Measurements from ENCODE around the gene NDUFV2.
A peak's percentile ranks its signal among the peaks of the same experiment; 100 is the strongest.

NDUFV2 gene
- 36.8 to 48.8 (median 46.5) reads per million in 3 donors for total RNA-seq

- Histone ChIP-seq H3K9me3 (ENCODE audit: control insufficient read depth, low read length) (no peaks in the 10 kb centered on the region), H3K27ac (ENCODE audit: insufficient read depth, low read length, poor library complexity, severe bottlenecking) (peak within 1 kb of the TSS; percentile 88), H3K4me1 (ENCODE audit: control insufficient read depth, insufficient read depth, low read length, poor library complexity, severe bottlenecking) (peaks cover 4% of the 10 kb centered on the region), H3K4me3 (ENCODE audit: insufficient read depth, low read depth, low read length, poor library complexity, severe bottlenecking) (peak within 1 kb of the TSS; percentile 70), H3K27me3 (replicated peaks; ENCODE audit: control insufficient read depth, insufficient read depth, low read length, poor library complexity, severe bottlenecking) (no peaks in the 10 kb centered on the region), H3K36me3 (ENCODE audit: control insufficient read depth, insufficient read depth, low read length) (no peaks in the 10 kb centered on the region)
- peak; percentile 93 to 95 (median 93) for DNase-seq
Observed at GRCh38 chr18:9102508-9103375, at the start of gene NDUFV2. Gene NDUFV2 (plus strand): TSS chr18:9102699. CDS start chr18:9102744, 45 bp downstream.

GRCh38 chr18:9053814-9054213 is 48.7 kb upstream of the NDUFV2 start:
- DNase-seq, result no peak
- H3K27me3 ChIP-seq (replicated peaks; ENCODE audit: control insufficient read depth, insufficient read depth, low read length, poor library complexity, severe bottlenecking), result no peaks in the 10 kb centered on the region
- no peak overlapping the region for H3K27ac ChIP-seq (ENCODE audit: insufficient read depth, low read length, poor library complexity, severe bottlenecking)
- H3K4me1 ChIP-seq (ENCODE audit: control insufficient read depth, insufficient read depth, low read length, poor library complexity, severe bottlenecking), result no peaks in the 10 kb centered on the region
- H3K9me3 ChIP-seq (ENCODE audit: control insufficient read depth, low read length), result no peaks in the 10 kb centered on the region
- no peak overlapping the region for H3K4me3 ChIP-seq (ENCODE audit: insufficient read depth, low read depth, low read length, poor library complexity, severe bottlenecking)
- no peaks in the 10 kb centered on the region for H3K36me3 ChIP-seq (ENCODE audit: control insufficient read depth, insufficient read depth, low read length)

- no peaks in the 10 kb centered on the region for H3K9me3 ChIP-seq (ENCODE audit: control insufficient read depth, low read length)
- no peaks in the 10 kb centered on the region for H3K36me3 ChIP-seq (ENCODE audit: control insufficient read depth, insufficient read depth, low read length)
- no peak overlapping the region for H3K27ac ChIP-seq (ENCODE audit: insufficient read depth, low read length, poor library complexity, severe bottlenecking)
- H3K4me3 ChIP-seq (ENCODE audit: insufficient read depth, low read depth, low read length, poor library complexity, severe bottlenecking), result no peak overlapping the region
- H3K27me3 ChIP-seq (replicated peaks; ENCODE audit: control insufficient read depth, insufficient read depth, low read length, poor library complexity, severe bottlenecking), result no peaks in the 10 kb centered on the region
- H3K4me1 ChIP-seq (ENCODE audit: control insufficient read depth, insufficient read depth, low read length, poor library complexity, severe bottlenecking), result no peaks in the 10 kb centered on the region
- no peak for DNase-seq
Observed at GRCh38 chr18:9055185-9055584, 47.3 kb upstream of the NDUFV2 start.

GRCh38 chr18:9055626-9056025 is 46.9 kb upstream of the NDUFV2 start:
- H3K9me3 ChIP-seq (ENCODE audit: control insufficient read depth, low read length), result no peaks in the 10 kb centered on the region
- H3K36me3 ChIP-seq (ENCODE audit: control insufficient read depth, insufficient read depth, low read length), result no peaks in the 10 kb centered on the region
- no peak overlapping the region for H3K27ac ChIP-seq (ENCODE audit: insufficient read depth, low read length, poor library complexity, severe bottlenecking)
- no peaks in the 10 kb centered on the region for H3K27me3 ChIP-seq (replicated peaks; ENCODE audit: control insufficient read depth, insufficient read depth, low read length, poor library complexity, severe bottlenecking)
- no peak for DNase-seq
- H3K4me1 ChIP-seq (ENCODE audit: control insufficient read depth, insufficient read depth, low read length, poor library complexity, severe bottlenecking), result no peaks in the 10 kb centered on the region
- H3K4me3 ChIP-seq (ENCODE audit: insufficient read depth, low read depth, low read length, poor library complexity, severe bottlenecking), result no peak overlapping the region

GRCh38 chr18:9057646-9058045 is 44.9 kb upstream of the NDUFV2 start:
- no peak overlapping the region for H3K27ac ChIP-seq (ENCODE audit: insufficient read depth, low read length, poor library complexity, severe bottlenecking)
- no peaks in the 10 kb centered on the region for H3K27me3 ChIP-seq (replicated peaks; ENCODE audit: control insufficient read depth, insufficient read depth, low read length, poor library complexity, severe bottlenecking)
- no peaks in the 10 kb centered on the region for H3K9me3 ChIP-seq (ENCODE audit: control insufficient read depth, low read length)
- H3K36me3 ChIP-seq (ENCODE audit: control insufficient read depth, insufficient read depth, low read length), result no peaks in the 10 kb centered on the region
- H3K4me3 ChIP-seq (ENCODE audit: insufficient read depth, low read depth, low read length, poor library complexity, severe bottlenecking), result no peak overlapping the region
- DNase-seq, result no peak
- no peaks in the 10 kb centered on the region for H3K4me1 ChIP-seq (ENCODE audit: control insufficient read depth, insufficient read depth, low read length, poor library complexity, severe bottlenecking)

- Histone ChIP-seq H3K27me3 (replicated peaks; ENCODE audit: control insufficient read depth, insufficient read depth, low read length, poor library complexity, severe bottlenecking) (no peaks in the 10 kb centered on the region), H3K4me1 (ENCODE audit: control insufficient read depth, insufficient read depth, low read length, poor library complexity, severe bottlenecking) (no peaks in the 10 kb centered on the region), H3K36me3 (ENCODE audit: control insufficient read depth, insufficient read depth, low read length) (no peaks in the 10 kb centered on the region), H3K9me3 (ENCODE audit: control insufficient read depth, low read length) (no peaks in the 10 kb centered on the region), H3K27ac (ENCODE audit: insufficient read depth, low read length, poor library complexity, severe bottlenecking) (no peak overlapping the region), H3K4me3 (ENCODE audit: insufficient read depth, low read depth, low read length, poor library complexity, severe bottlenecking) (no peak overlapping the region)
- no peak for DNase-seq
Observed at GRCh38 chr18:9058406-9058805, 44.1 kb upstream of the NDUFV2 start.

GRCh38 chr18:9062418-9062751 is 40.1 kb upstream of the NDUFV2 start:
- no peak overlapping the region for H3K27ac ChIP-seq (ENCODE audit: insufficient read depth, low read length, poor library complexity, severe bottlenecking)
- DNase-seq, result no peak
- no peaks in the 10 kb centered on the region for H3K27me3 ChIP-seq (replicated peaks; ENCODE audit: control insufficient read depth, insufficient read depth, low read length, poor library complexity, severe bottlenecking)

GRCh38 chr18:9065864-9066263 is 36.6 kb upstream of the NDUFV2 start:
- no peaks in the 10 kb centered on the region for H3K9me3 ChIP-seq (ENCODE audit: control insufficient read depth, low read length)
- no peak for DNase-seq
- H3K4me1 ChIP-seq (ENCODE audit: control insufficient read depth, insufficient read depth, low read length, poor library complexity, severe bottlenecking), result peaks cover 3% of the 10 kb centered on the region
- no peak overlapping the region for H3K4me3 ChIP-seq (ENCODE audit: insufficient read depth, low read depth, low read length, poor library complexity, severe bottlenecking)
- no peaks in the 10 kb centered on the region for H3K36me3 ChIP-seq (ENCODE audit: control insufficient read depth, insufficient read depth, low read length)
- no peak overlapping the region for H3K27ac ChIP-seq (ENCODE audit: insufficient read depth, low read length, poor library complexity, severe bottlenecking)
- H3K27me3 ChIP-seq (replicated peaks; ENCODE audit: control insufficient read depth, insufficient read depth, low read length, poor library complexity, severe bottlenecking), result no peaks in the 10 kb centered on the region

More at GRCh38 chr18:9062418-9062751, 40.1 kb upstream of the NDUFV2 start:
- H3K4me3 ChIP-seq (ENCODE audit: insufficient read depth, low read depth, low read length, poor library complexity, severe bottlenecking), result no peak overlapping the region
- peaks cover 3% of the 10 kb centered on the region for H3K4me1 ChIP-seq (ENCODE audit: control insufficient read depth, insufficient read depth, low read length, poor library complexity, severe bottlenecking)
- H3K9me3 ChIP-seq (ENCODE audit: control insufficient read depth, low read length), result no peaks in the 10 kb centered on the region
- H3K36me3 ChIP-seq (ENCODE audit: control insufficient read depth, insufficient read depth, low read length), result no peaks in the 10 kb centered on the region

GRCh38 chr18:9066358-9066757 is 36.1 kb upstream of the NDUFV2 start:
- Histone ChIP-seq H3K4me1 (ENCODE audit: control insufficient read depth, insufficient read depth, low read length, poor library complexity, severe bottlenecking) (peaks cover 3% of the 10 kb centered on the region), H3K9me3 (ENCODE audit: control insufficient read depth, low read length) (no peaks in the 10 kb centered on the region), H3K4me3 (ENCODE audit: insufficient read depth, low read depth, low read length, poor library complexity, severe bottlenecking) (no peak overlapping the region), H3K27ac (ENCODE audit: insufficient read depth, low read length, poor library complexity, severe bottlenecking) (no peak overlapping the region), H3K36me3 (ENCODE audit: control insufficient read depth, insufficient read depth, low read length) (no peaks in the 10 kb centered on the region), H3K27me3 (replicated peaks; ENCODE audit: control insufficient read depth, insufficient read depth, low read length, poor library complexity, severe bottlenecking) (no peaks in the 10 kb centered on the region)
- no peak for DNase-seq

- Histone ChIP-seq H3K4me3 (ENCODE audit: insufficient read depth, low read depth, low read length, poor library complexity, severe bottlenecking) (no peak overlapping the region), H3K27me3 (replicated peaks; ENCODE audit: control insufficient read depth, insufficient read depth, low read length, poor library complexity, severe bottlenecking) (no peaks in the 10 kb centered on the region), H3K9me3 (ENCODE audit: control insufficient read depth, low read length) (no peaks in the 10 kb centered on the region), H3K36me3 (ENCODE audit: control insufficient read depth, insufficient read depth, low read length) (no peaks in the 10 kb centered on the region), H3K4me1 (ENCODE audit: control insufficient read depth, insufficient read depth, low read length, poor library complexity, severe bottlenecking) (peaks cover 3% of the 10 kb centered on the region), H3K27ac (ENCODE audit: insufficient read depth, low read length, poor library complexity, severe bottlenecking) (no peak overlapping the region)
- no peak for DNase-seq
Observed at GRCh38 chr18:9066817-9067306, 35.6 kb upstream of the NDUFV2 start.

All from effector memory CD4-positive, alpha-beta T cell (primary cell).